WTC11 (cell line): ENCODE data around the gene DSG3.

ENCODE experiments used
- GABPB1 ChIP-seq: sonication (generic); formaldehyde crosslinking; IDR thresholded peaks from 2 replicates; pipeline ENCODE4 v1.8.1; 2023; ENCODE audit warnings: mild to moderate bottlenecking, missing genetic modification reagents
- IRF2 ChIP-seq: sonication (generic); formaldehyde crosslinking; IDR thresholded peaks from 2 replicates; pipeline ENCODE4 v1.8.0; 2022; ENCODE audit warnings: low read depth, missing genetic modification reagents, borderline replicate concordance
- RELA ChIP-seq: sonication (generic); formaldehyde crosslinking; IDR thresholded peaks from 2 replicates; pipeline ENCODE4 v1.8.1; 2022; ENCODE audit warnings: missing genetic modification reagents, mild to moderate bottlenecking, borderline replicate concordance
- SMAD3 ChIP-seq: sonication (generic); formaldehyde crosslinking; IDR thresholded peaks from 2 replicates; pipeline ENCODE4 v1.8.0; 2022; ENCODE audit warnings: missing genetic modification reagents, mild to moderate bottlenecking, borderline replicate concordance
- TEAD4 ChIP-seq: sonication (generic); formaldehyde crosslinking; IDR thresholded peaks from 2 replicates; pipeline ENCODE4 v1.8.0; 2022; ENCODE audit warnings: mild to moderate bottlenecking, missing genetic modification reagents
- TF ChIP-seq, protein P1 (sequence below): sonication (generic); formaldehyde crosslinking; IDR thresholded peaks from 2 replicates; pipeline ENCODE4 v1.8.1; 2022; ENCODE audit warnings: low read depth, missing genetic modification reagents, borderline replicate concordance
- TF ChIP-seq, protein P2 (sequence below): sonication (generic); formaldehyde crosslinking; IDR thresholded peaks from 2 replicates; pipeline ENCODE4 v1.8.1; 2022; ENCODE audit warnings: missing genetic modification reagents, borderline replicate concordance
- TF ChIP-seq, protein P3 (sequence below): fragments of 200-600 bp; IDR thresholded peaks from 2 replicates; pipeline ENCODE4 v1.8.0; 2022; ENCODE audit warnings: antibody characterized with exemption
- TF ChIP-seq, protein P4 (sequence below): sonication (generic); formaldehyde crosslinking; conservative IDR thresholded peaks from 2 replicates; pipeline ENCODE4 v1.8.1; 2022; ENCODE audit warnings: mild to moderate bottlenecking, missing genetic modification reagents
- TF ChIP-seq, protein P5 (sequence below): sonication (generic); formaldehyde crosslinking; IDR thresholded peaks from 2 replicates; pipeline ENCODE4 v1.8.0; 2022; ENCODE audit warnings: missing genetic modification reagents
- TF ChIP-seq, protein P6 (sequence below): fragments of 250-450 bp; sonication (Bioruptor Pico); IDR thresholded peaks from 2 replicates; pipeline ENCODE4 v1.9.0; 2021; ENCODE audit warnings: mild to moderate bottlenecking
- TF ChIP-seq, protein P7 (sequence below): sonication (generic); formaldehyde crosslinking; IDR thresholded peaks from 2 replicates; pipeline ENCODE4 v1.8.0; 2022; ENCODE audit warnings: mild to moderate bottlenecking, missing genetic modification reagents
- TF ChIP-seq, protein P8 (sequence below): sonication (generic); formaldehyde crosslinking; IDR thresholded peaks from 2 replicates; pipeline ENCODE4 v1.8.1; 2023; ENCODE audit warnings: mild to moderate bottlenecking, missing genetic modification reagents, moderate library complexity

DNA sequence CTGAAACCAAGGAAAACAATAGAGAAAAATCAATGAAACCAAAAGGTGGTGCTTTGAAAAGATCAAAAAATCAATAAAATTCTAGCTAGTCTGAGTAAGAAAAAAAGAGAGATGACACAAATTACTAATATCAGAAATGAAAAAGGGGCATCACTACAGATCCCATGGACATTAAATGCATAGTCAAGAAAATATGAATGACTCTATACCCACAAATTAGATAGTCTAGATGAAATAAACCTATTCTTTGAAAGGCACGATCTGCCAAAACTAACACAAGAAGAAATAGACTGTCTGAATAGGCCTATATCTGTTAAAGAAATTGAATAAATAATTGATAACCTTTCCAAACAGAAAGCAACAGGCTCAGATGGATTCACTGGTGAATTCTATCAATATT lies 15.2 kb upstream of the DSG3 start:
- no peak for TF ChIP-seq RELA
- TF ChIP-seq GABPB1 (CRISPR knock-in tag), result no peak
- TF ChIP-seq, protein P1, sequence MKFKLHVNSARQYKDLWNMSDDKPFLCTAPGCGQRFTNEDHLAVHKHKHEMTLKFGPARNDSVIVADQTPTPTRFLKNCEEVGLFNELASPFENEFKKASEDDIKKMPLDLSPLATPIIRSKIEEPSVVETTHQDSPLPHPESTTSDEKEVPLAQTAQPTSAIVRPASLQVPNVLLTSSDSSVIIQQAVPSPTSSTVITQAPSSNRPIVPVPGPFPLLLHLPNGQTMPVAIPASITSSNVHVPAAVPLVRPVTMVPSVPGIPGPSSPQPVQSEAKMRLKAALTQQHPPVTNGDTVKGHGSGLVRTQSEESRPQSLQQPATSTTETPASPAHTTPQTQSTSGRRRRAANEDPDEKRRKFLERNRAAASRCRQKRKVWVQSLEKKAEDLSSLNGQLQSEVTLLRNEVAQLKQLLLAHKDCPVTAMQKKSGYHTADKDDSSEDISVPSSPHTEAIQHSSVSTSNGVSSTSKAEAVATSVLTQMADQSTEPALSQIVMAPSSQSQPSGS, result no peak
- TF ChIP-seq, protein P2, sequence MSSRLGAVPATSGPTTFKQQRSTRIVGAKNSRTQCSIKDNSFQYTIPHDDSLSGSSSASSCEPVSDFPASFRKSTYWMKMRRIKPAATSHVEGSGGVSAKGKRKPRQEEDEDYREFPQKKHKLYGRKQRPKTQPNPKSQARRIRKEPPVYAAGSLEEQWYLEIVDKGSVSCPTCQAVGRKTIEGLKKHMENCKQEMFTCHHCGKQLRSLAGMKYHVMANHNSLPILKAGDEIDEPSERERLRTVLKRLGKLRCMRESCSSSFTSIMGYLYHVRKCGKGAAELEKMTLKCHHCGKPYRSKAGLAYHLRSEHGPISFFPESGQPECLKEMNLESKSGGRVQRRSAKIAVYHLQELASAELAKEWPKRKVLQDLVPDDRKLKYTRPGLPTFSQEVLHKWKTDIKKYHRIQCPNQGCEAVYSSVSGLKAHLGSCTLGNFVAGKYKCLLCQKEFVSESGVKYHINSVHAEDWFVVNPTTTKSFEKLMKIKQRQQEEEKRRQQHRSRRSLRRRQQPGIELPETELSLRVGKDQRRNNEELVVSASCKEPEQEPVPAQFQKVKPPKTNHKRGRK (CRISPR knock-in tag), result no peak
- TF ChIP-seq, protein P3, sequence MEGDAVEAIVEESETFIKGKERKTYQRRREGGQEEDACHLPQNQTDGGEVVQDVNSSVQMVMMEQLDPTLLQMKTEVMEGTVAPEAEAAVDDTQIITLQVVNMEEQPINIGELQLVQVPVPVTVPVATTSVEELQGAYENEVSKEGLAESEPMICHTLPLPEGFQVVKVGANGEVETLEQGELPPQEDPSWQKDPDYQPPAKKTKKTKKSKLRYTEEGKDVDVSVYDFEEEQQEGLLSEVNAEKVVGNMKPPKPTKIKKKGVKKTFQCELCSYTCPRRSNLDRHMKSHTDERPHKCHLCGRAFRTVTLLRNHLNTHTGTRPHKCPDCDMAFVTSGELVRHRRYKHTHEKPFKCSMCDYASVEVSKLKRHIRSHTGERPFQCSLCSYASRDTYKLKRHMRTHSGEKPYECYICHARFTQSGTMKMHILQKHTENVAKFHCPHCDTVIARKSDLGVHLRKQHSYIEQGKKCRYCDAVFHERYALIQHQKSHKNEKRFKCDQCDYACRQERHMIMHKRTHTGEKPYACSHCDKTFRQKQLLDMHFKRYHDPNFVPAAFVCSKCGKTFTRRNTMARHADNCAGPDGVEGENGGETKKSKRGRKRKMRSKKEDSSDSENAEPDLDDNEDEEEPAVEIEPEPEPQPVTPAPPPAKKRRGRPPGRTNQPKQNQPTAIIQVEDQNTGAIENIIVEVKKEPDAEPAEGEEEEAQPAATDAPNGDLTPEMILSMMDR, result no peak
- TF ChIP-seq, protein P4, sequence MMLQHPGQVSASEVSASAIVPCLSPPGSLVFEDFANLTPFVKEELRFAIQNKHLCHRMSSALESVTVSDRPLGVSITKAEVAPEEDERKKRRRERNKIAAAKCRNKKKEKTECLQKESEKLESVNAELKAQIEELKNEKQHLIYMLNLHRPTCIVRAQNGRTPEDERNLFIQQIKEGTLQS, result no peak
- TF ChIP-seq, protein P5, sequence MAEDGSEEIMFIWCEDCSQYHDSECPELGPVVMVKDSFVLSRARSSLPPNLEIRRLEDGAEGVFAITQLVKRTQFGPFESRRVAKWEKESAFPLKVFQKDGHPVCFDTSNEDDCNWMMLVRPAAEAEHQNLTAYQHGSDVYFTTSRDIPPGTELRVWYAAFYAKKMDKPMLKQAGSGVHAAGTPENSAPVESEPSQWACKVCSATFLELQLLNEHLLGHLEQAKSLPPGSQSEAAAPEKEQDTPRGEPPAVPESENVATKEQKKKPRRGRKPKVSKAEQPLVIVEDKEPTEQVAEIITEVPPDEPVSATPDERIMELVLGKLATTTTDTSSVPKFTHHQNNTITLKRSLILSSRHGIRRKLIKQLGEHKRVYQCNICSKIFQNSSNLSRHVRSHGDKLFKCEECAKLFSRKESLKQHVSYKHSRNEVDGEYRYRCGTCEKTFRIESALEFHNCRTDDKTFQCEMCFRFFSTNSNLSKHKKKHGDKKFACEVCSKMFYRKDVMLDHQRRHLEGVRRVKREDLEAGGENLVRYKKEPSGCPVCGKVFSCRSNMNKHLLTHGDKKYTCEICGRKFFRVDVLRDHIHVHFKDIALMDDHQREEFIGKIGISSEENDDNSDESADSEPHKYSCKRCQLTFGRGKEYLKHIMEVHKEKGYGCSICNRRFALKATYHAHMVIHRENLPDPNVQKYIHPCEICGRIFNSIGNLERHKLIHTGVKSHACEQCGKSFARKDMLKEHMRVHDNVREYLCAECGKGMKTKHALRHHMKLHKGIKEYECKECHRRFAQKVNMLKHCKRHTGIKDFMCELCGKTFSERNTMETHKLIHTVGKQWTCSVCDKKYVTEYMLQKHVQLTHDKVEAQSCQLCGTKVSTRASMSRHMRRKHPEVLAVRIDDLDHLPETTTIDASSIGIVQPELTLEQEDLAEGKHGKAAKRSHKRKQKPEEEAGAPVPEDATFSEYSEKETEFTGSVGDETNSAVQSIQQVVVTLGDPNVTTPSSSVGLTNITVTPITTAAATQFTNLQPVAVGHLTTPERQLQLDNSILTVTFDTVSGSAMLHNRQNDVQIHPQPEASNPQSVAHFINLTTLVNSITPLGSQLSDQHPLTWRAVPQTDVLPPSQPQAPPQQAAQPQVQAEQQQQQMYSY (CRISPR knock-in tag), result no peak
- TF ChIP-seq SMAD3, result no peak
- TF ChIP-seq, protein P6, sequence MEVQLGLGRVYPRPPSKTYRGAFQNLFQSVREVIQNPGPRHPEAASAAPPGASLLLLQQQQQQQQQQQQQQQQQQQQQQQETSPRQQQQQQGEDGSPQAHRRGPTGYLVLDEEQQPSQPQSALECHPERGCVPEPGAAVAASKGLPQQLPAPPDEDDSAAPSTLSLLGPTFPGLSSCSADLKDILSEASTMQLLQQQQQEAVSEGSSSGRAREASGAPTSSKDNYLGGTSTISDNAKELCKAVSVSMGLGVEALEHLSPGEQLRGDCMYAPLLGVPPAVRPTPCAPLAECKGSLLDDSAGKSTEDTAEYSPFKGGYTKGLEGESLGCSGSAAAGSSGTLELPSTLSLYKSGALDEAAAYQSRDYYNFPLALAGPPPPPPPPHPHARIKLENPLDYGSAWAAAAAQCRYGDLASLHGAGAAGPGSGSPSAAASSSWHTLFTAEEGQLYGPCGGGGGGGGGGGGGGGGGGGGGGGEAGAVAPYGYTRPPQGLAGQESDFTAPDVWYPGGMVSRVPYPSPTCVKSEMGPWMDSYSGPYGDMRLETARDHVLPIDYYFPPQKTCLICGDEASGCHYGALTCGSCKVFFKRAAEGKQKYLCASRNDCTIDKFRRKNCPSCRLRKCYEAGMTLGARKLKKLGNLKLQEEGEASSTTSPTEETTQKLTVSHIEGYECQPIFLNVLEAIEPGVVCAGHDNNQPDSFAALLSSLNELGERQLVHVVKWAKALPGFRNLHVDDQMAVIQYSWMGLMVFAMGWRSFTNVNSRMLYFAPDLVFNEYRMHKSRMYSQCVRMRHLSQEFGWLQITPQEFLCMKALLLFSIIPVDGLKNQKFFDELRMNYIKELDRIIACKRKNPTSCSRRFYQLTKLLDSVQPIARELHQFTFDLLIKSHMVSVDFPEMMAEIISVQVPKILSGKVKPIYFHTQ (CRISPR knock-in tag), result no peak
- no peak for TF ChIP-seq TEAD4 (CRISPR knock-in tag)
- TF ChIP-seq, protein P7, sequence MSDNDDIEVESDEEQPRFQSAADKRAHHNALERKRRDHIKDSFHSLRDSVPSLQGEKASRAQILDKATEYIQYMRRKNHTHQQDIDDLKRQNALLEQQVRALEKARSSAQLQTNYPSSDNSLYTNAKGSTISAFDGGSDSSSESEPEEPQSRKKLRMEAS, result no peak
- no peak for TF ChIP-seq IRF2
- TF ChIP-seq, protein P8, sequence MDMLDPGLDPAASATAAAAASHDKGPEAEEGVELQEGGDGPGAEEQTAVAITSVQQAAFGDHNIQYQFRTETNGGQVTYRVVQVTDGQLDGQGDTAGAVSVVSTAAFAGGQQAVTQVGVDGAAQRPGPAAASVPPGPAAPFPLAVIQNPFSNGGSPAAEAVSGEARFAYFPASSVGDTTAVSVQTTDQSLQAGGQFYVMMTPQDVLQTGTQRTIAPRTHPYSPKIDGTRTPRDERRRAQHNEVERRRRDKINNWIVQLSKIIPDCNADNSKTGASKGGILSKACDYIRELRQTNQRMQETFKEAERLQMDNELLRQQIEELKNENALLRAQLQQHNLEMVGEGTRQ (CRISPR knock-in tag), result no peak
